ENCODE results near the gene KIF5C. TPM values are rescaled to one million over a fixed set of nuclear protein-coding genes. Genes with fewer than 3 reads are reported as not detected.

KIF5C gene
- total and polyA plus RNA-seq, 7 donors: 0.22 to 1.1 (median 0.59) TPM

DNA sequence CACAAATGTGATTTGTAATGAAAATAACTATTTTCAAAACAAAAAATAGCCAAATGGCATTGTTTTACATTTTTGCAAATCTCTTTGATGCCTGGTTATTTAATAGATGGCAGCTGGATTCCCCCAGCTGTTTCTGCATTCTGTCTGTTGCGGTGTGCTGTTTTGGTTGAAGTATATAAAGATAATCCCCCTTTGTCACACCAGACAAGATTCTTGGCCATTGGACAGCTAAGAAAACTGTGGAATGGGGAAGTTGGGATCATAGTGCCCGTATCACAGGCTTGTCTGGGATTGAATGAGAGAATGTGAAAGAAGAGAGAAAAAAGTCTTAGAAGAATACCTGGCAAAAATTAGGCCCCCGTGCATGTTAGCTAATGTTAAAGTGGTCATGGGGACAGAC lies 144.0 kb downstream of the KIF5C start:
- DNase-seq (no peak), ATAC-seq (no peak)
- no peaks in the 10 kb centered on the region for H3K36me3 ChIP-seq (ENCODE audit: insufficient read depth in 1 of 2, low read depth in 1 of 2)
- no peaks in the 10 kb centered on the region for H3K9me3 ChIP-seq
- TF ChIP-seq, protein P1, sequence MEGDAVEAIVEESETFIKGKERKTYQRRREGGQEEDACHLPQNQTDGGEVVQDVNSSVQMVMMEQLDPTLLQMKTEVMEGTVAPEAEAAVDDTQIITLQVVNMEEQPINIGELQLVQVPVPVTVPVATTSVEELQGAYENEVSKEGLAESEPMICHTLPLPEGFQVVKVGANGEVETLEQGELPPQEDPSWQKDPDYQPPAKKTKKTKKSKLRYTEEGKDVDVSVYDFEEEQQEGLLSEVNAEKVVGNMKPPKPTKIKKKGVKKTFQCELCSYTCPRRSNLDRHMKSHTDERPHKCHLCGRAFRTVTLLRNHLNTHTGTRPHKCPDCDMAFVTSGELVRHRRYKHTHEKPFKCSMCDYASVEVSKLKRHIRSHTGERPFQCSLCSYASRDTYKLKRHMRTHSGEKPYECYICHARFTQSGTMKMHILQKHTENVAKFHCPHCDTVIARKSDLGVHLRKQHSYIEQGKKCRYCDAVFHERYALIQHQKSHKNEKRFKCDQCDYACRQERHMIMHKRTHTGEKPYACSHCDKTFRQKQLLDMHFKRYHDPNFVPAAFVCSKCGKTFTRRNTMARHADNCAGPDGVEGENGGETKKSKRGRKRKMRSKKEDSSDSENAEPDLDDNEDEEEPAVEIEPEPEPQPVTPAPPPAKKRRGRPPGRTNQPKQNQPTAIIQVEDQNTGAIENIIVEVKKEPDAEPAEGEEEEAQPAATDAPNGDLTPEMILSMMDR (IDR thresholded peaks at IDR 0.05): no peak
- H3K27me3 ChIP-seq (ENCODE audit: insufficient read depth in 3 of 3, low read length in 2 of 3): no peaks in the 10 kb centered on the region
- WGBS, 3 donors: 50 to 58% (median 52%) methylated on average over 3 of the region's 3 CpGs
- no peak overlapping the region for H3K27ac ChIP-seq
- intact Hi-C loops (cut with DNase I): loop anchor here (2.0 to 5.0 kb wide), 2 partner anchors 540 to 543 kb away; no protein-coding TSS in a partner anchor
- no peak overlapping the region for H3K4me3 ChIP-seq
- no peaks in the 10 kb centered on the region for H3K4me1 ChIP-seq

- ATAC-seq (no peak), DNase-seq (no peak)
- TF ChIP-seq, protein P1 (IDR thresholded peaks at IDR 0.05): no peak
- H3K27me3 ChIP-seq (ENCODE audit: insufficient read depth in 3 of 3, low read length in 2 of 3): no peaks in the 10 kb centered on the region
- no peak overlapping the region for H3K27ac ChIP-seq
- no peak overlapping the region for H3K4me3 ChIP-seq
- no peaks in the 10 kb centered on the region for H3K9me3 ChIP-seq
- H3K4me1 ChIP-seq: no peaks in the 10 kb centered on the region
- 55 to 59% (median 58%) methylated on average over 2 of the region's 2 CpGs for WGBS, 3 donors
- H3K36me3 ChIP-seq (ENCODE audit: insufficient read depth in 1 of 2, low read depth in 1 of 2): no peaks in the 10 kb centered on the region
- intact Hi-C loops (cut with DNase I): loop anchor here (2.0 to 10.0 kb wide), 3 partner anchors 285 to 543 kb away; no protein-coding TSS in a partner anchor
These were observed 144.7 kb downstream of the KIF5C start for GRCh38 chr2:149019768-149020167.

- WGBS, 3 donors: 88 to 90% (median 90%) methylated on average over 10 of the region's 10 CpGs
- TF ChIP-seq, protein P1 (IDR thresholded peaks at IDR 0.05): no peak
- Histone ChIP-seq H3K27me3 (ENCODE audit: insufficient read depth in 3 of 3, low read length in 2 of 3) (no peaks in the 10 kb centered on the region), H3K4me1 (no peaks in the 10 kb centered on the region), H3K27ac (no peak overlapping the region), H3K36me3 (ENCODE audit: insufficient read depth in 1 of 2, low read depth in 1 of 2) (no peaks in the 10 kb centered on the region), H3K9me3 (no peaks in the 10 kb centered on the region), H3K4me3 (no peak overlapping the region)
- no peak for ATAC-seq
- no peak for DNase-seq
- intact Hi-C loops (cut with DNase I): loop anchor here in 1 of 2 donors (10.0 kb wide), 1 partner anchor 284 kb away; no protein-coding TSS in a partner anchor
These were observed 145.4 kb downstream of the KIF5C start for GRCh38 chr2:149020432-149020851.

DNA sequence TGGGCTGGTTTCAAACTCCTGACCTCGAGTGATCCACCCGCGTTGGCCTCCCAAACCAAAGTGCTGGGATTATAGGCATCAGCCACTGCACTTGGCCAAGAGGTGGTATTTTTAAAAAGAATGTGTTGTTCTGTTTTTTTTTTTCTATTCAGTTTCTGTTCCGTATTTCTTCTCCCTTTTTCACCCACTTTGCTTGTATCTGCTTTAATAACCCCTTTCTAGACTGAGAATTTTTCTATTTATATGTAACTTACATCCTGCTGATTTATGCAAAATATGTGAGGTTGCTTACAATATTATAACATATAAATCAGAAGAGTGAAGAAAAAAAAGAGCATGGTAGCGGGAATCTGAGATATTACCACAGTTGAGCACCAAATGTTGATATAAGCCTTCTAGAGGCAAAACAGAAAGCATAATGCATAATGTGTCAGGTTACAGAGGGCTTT lies 146.3 kb downstream of the KIF5C start:
- no peaks in the 10 kb centered on the region for H3K27me3 ChIP-seq (ENCODE audit: insufficient read depth in 3 of 3, low read length in 2 of 3)
- no peaks in the 10 kb centered on the region for H3K4me1 ChIP-seq
- no peak for DNase-seq
- no peak overlapping the region for H3K4me3 ChIP-seq
- H3K9me3 ChIP-seq: no peaks in the 10 kb centered on the region
- H3K36me3 ChIP-seq (ENCODE audit: insufficient read depth in 1 of 2, low read depth in 1 of 2): no peaks in the 10 kb centered on the region
- TF ChIP-seq, protein P1 (IDR thresholded peaks at IDR 0.05): no peak
- ATAC-seq: no peak
- intact Hi-C loops (cut with DNase I): loop anchor here in 1 of 2 donors (10.0 kb wide), 1 partner anchor 284 kb away; no protein-coding TSS in a partner anchor
- 73 to 86% (median 76%) methylated on average over 5 of the region's 5 CpGs for WGBS, 3 donors
- H3K27ac ChIP-seq: no peak overlapping the region

DNA sequence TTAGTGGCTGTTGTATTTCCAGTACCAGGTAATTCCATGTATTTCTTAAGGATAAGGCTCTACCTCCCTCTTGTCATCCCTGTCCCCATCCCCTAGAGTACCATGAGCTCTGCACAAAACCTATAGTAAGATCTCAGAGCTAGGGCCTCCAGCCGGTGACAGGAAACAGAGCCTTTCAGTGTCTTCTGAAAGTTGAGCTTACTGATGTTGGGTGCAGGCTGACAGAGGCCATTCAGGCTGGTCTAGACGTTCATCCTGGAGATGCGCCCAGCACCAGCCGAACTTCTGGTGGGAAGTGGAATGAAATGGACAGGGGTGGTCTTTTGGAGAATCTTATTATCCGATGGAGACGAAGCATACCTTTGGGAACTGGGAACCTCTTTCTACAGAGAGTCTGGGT lies 146.7 kb downstream of the KIF5C start:
- Histone ChIP-seq H3K27me3 (ENCODE audit: insufficient read depth in 3 of 3, low read length in 2 of 3) (no peaks in the 10 kb centered on the region), H3K4me1 (no peaks in the 10 kb centered on the region), H3K36me3 (ENCODE audit: insufficient read depth in 1 of 2, low read depth in 1 of 2) (no peaks in the 10 kb centered on the region), H3K9me3 (no peaks in the 10 kb centered on the region), H3K4me3 (no peak overlapping the region), H3K27ac (no peak overlapping the region)
- intact Hi-C loops (cut with DNase I): loop anchor here in 1 of 2 donors (10.0 kb wide), 1 partner anchor 283 kb away; no protein-coding TSS in a partner anchor
- WGBS, 3 donors: 75 to 82% (median 82%) methylated on average over 6 of the region's 6 CpGs
- DNase-seq: no peak
- no peak for ATAC-seq
- TF ChIP-seq, protein P1 (IDR thresholded peaks at IDR 0.05): no peak

All from psoas muscle (tissue), 8 donors.